KMS-11 (cell line): ENCODE results near the gene GRIP1.
A peak's percentile ranks its signal among the peaks of the same experiment; 100 is the strongest.

Experiments used
- H2AFZ ChIP-seq: fragments of 200-600 bp; sonication (generic); 2 replicates; pipeline ENCODE4 v1.6.1; 2016; ENCODE audit warnings: antibody characterized with exemption, mixed run types, low read depth
- H3K27ac ChIP-seq: fragments of 200-600 bp; sonication (generic); 2 replicates; pipeline ENCODE4 v1.6.1; 2016; ENCODE audit warnings: mild to moderate bottlenecking, mixed run types
- H3K27me3 ChIP-seq: fragments of 200-600 bp; sonication (generic); 2 replicates; pipeline ENCODE4 v1.6.1; 2017; ENCODE audit warnings: mild to moderate bottlenecking, low read depth, mixed run types, moderate library complexity; ENCODE audit not compliant: insufficient read depth
- H3K36me3 ChIP-seq: fragments of 200-600 bp; sonication (generic); 2 replicates; pipeline ENCODE4 v1.6.1; 2017; ENCODE audit warnings: mild to moderate bottlenecking, mixed run types; ENCODE audit not compliant: insufficient read depth
- H3K4me1 ChIP-seq: fragments of 200-600 bp; sonication (generic); 2 replicates; pipeline ENCODE4 v1.6.1; 2016; ENCODE audit warnings: mild to moderate bottlenecking, low read depth, mixed run types; ENCODE audit not compliant: poor library complexity, severe bottlenecking
- H3K4me2 ChIP-seq: fragments of 200-600 bp; sonication (generic); 2 replicates; pipeline ENCODE4 v1.7.0; 2016; ENCODE audit warnings: mild to moderate bottlenecking, mixed run types
- H3K4me3 ChIP-seq: fragments of 200-600 bp; sonication (generic); IDR thresholded peaks from 2 replicates; pipeline ENCODE4 v1.6.1; 2017; ENCODE audit warnings: low read depth, low read length, mixed read lengths; ENCODE audit not compliant: insufficient read depth
- H3K79me2 ChIP-seq: fragments of 200-600 bp; sonication (generic); 2 replicates; pipeline ENCODE4 v1.6.1; 2016; ENCODE audit warnings: low read depth, mixed run types; ENCODE audit not compliant: insufficient read depth
- H3K9ac ChIP-seq: fragments of 200-600 bp; sonication (generic); 2 replicates; pipeline ENCODE4 v1.6.1; 2016; ENCODE audit warnings: mild to moderate bottlenecking, mixed run types
- H4K20me1 ChIP-seq: fragments of 200-600 bp; sonication (generic); 2 replicates; pipeline ENCODE4 v1.6.1; 2016; ENCODE audit warnings: mild to moderate bottlenecking, mixed run types; ENCODE audit not compliant: insufficient read depth
- TF ChIP-seq, protein P1 (sequence below): fragments of 200-600 bp; sonication (generic); conservative IDR thresholded peaks from 2 replicates; pipeline ENCODE4 v1.6.1; 2017; ENCODE audit warnings: low read depth, mild to moderate bottlenecking, antibody characterized with exemption, low read length, moderate library complexity, mixed read lengths

Gene GRIP1

DNA sequence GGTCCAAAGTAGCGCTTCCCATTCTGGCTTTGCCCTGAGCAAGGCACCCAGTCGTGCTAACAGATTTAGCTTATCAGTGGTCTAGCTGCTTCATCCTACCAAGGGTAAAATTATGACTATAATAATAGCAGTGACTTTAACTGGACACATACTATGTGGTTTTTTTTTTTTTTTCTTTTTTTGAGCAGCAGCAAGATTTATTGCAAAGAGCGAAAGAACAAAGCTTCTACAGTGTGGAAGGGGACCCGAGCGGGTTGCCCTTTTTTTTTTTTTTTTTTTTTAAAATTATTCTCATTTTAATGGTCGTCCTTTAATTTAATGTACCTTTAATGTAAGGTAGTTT, 376.1 kb downstream of the GRIP1 start:
- no peaks in the 10 kb centered on the region; the same call in 1 of the 2 replicates for H3K36me3 ChIP-seq
- peak overlapping the region; percentile 79 for H3K9ac ChIP-seq
- H3K79me2 ChIP-seq, result peaks cover 20% of the 10 kb centered on the region; the same call in 1 of the 2 replicates
- H3K4me1 ChIP-seq, result peaks cover 29% of the 10 kb centered on the region
- H3K4me3 ChIP-seq, result peak overlapping the region; percentile 31
- peak overlapping the region; percentile 79 for H3K27ac ChIP-seq
- H3K4me2 ChIP-seq, result peak overlapping the region; percentile 64
- TF ChIP-seq, protein P1, sequence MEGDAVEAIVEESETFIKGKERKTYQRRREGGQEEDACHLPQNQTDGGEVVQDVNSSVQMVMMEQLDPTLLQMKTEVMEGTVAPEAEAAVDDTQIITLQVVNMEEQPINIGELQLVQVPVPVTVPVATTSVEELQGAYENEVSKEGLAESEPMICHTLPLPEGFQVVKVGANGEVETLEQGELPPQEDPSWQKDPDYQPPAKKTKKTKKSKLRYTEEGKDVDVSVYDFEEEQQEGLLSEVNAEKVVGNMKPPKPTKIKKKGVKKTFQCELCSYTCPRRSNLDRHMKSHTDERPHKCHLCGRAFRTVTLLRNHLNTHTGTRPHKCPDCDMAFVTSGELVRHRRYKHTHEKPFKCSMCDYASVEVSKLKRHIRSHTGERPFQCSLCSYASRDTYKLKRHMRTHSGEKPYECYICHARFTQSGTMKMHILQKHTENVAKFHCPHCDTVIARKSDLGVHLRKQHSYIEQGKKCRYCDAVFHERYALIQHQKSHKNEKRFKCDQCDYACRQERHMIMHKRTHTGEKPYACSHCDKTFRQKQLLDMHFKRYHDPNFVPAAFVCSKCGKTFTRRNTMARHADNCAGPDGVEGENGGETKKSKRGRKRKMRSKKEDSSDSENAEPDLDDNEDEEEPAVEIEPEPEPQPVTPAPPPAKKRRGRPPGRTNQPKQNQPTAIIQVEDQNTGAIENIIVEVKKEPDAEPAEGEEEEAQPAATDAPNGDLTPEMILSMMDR, result no peak
- H4K20me1 ChIP-seq, result no peaks in the 10 kb centered on the region
- H3K27me3 ChIP-seq, result no peaks in the 10 kb centered on the region
- peak overlapping the region; percentile 91 for H2AFZ ChIP-seq

DNA sequence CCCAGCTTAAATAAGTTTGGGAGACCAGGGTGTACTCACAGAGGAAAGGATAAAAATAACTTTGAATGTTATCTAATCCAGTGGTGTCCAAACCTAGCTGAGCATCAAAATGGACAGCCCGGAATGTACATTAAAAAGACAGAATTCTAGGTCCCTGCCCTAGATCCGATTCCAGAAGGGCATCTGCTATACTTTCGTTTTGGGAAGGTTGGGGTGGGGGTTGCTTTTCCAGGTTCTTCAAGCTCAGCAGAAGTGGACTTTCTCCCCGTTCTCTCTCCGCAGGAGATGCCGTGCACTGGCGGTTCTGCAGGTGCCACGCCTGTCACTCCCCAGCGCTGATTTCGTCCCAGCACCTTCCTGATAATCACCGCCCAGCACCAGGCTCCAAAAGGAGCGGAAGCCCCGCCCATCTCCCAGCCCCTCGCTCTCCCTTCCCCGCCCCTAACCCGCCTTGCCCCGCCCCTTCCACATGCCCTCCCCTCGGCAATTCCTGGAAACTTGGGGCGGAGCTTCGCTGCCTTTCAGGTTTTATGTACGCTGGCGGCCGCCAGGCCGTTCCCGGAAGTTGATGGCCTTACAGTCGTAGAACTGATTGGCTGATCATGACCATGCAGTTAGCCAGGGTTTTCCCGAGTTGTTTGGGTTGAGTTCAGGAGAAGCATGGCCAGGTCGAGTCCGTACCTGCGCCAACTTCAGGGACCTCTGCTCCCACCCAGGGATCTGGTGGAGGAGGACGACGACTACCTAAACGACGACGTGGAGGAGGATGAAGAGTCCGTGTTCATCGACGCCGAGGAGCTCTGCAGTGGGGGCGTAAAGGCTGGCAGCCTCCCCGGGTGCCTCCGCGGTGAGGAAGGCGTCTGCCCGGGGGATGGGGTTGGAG, 376.7 kb downstream of the GRIP1 start, which contains the start of gene HELB:
Gene HELB, plus strand, starts transcription at position 550 of the 883 bp plus-strand sequence. Its CDS starts 111 bp downstream, at position 661.
- Histone ChIP-seq H3K27me3 (no peaks in the 10 kb centered on the region), H3K4me2 (peak within 1 kb of the TSS; percentile 97), H3K79me2 (peaks cover 20% of the 10 kb centered on the region; the same call in 1 of the 2 replicates), H3K36me3 (no peaks in the 10 kb centered on the region; the same call in 1 of the 2 replicates), H3K27ac (peak within 1 kb of the TSS; percentile 79), H2AFZ (peak within 1 kb of the TSS; percentile 91), H3K4me1 (peaks cover 29% of the 10 kb centered on the region), H3K9ac (peak within 1 kb of the TSS; percentile 79), H4K20me1 (no peaks in the 10 kb centered on the region), H3K4me3 (peak within 1 kb of the TSS; percentile 31)
- TF ChIP-seq, protein P1, result no peak

GRCh38 chr12:66297923-66298322, 381.0 kb downstream of the GRIP1 start:
- no peak overlapping the region for H3K4me3 ChIP-seq
- no peak overlapping the region for H3K27ac ChIP-seq
- no peak overlapping the region for H3K9ac ChIP-seq
- H2AFZ ChIP-seq, result no peak overlapping the region
- no peaks in the 10 kb centered on the region for H3K79me2 ChIP-seq
- no peaks in the 10 kb centered on the region for H3K27me3 ChIP-seq
- no peak overlapping the region for H3K4me2 ChIP-seq
- no peaks in the 10 kb centered on the region for H3K36me3 ChIP-seq
- no peaks in the 10 kb centered on the region for H4K20me1 ChIP-seq
- peaks cover 9% of the 10 kb centered on the region for H3K4me1 ChIP-seq
- TF ChIP-seq, protein P1, result no peak
